Measurements from ENCODE around the gene RAB34.

- TF ChIP-seq, protein P1, sequence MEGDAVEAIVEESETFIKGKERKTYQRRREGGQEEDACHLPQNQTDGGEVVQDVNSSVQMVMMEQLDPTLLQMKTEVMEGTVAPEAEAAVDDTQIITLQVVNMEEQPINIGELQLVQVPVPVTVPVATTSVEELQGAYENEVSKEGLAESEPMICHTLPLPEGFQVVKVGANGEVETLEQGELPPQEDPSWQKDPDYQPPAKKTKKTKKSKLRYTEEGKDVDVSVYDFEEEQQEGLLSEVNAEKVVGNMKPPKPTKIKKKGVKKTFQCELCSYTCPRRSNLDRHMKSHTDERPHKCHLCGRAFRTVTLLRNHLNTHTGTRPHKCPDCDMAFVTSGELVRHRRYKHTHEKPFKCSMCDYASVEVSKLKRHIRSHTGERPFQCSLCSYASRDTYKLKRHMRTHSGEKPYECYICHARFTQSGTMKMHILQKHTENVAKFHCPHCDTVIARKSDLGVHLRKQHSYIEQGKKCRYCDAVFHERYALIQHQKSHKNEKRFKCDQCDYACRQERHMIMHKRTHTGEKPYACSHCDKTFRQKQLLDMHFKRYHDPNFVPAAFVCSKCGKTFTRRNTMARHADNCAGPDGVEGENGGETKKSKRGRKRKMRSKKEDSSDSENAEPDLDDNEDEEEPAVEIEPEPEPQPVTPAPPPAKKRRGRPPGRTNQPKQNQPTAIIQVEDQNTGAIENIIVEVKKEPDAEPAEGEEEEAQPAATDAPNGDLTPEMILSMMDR (conservative IDR thresholded peaks at IDR 0.05), result no peak
- TF ChIP-seq EZH2 (IDR thresholded peaks at IDR 0.05; ENCODE audit: low read depth), result no peak
Observed at GRCh38 chr17:28734712-28735241, 17.1 kb upstream of the RAB34 start.
